IMR-90 (cell line): ENCODE data around the gene ATF7IP2. TPM values are rescaled to one million over a fixed set of nuclear protein-coding genes. Genes with fewer than 3 reads are reported as not detected.

Experiments used
- ATAC-seq: fragments of 200-7000 bp; cut with Tn5 transposase; 2 replicates; pipeline ENCODE4 v1.9.1; 2020; ENCODE audit warnings: low read depth, mild to moderate bottlenecking, moderate library complexity
- BruUV-seq: library from RNA; stranded (reverse); fragments of 400-500 nt; replicated peaks from 2 replicates; lab custom pipeline; 2021; lab: Mats Ljungman, UMichigan
- CTCF ChIA-PET: fragments of 300-600 bp; formaldehyde crosslinking; extraction: SDS; loops from one replicate; lab custom pipeline; 2021; ENCODE audit warnings: antibody characterized with exemption; lab: Yijun Ruan, JAX
- POLR2A ChIA-PET: fragments of 300-600 bp; sonication (Branson Sonifier 250); formaldehyde crosslinking; loops from one replicate; lab custom pipeline; 2022; ENCODE audit warnings: antibody characterized with exemption; ENCODE audit not compliant: unreplicated experiment; lab: Charles Lee
- DNase-seq: peaks from one replicate; pipeline ENCODE4 v3.0.0; 2013
- H2AFZ ChIP-seq: replicated peaks from 2 replicates; pipeline ENCODE3; 2013; ENCODE audit warnings: low read length, mild to moderate bottlenecking; ENCODE audit not compliant: poor library complexity
- H2AK5ac ChIP-seq: 2 replicates; pipeline ENCODE4 v1.6.1; 2013; ENCODE audit warnings: low read depth, low read length, inconsistent platforms
- H2AK9ac ChIP-seq: replicated peaks from 2 replicates; pipeline ENCODE3; 2013; ENCODE audit warnings: mild to moderate bottlenecking, low read depth, low read length, moderate library complexity; ENCODE audit not compliant: poor library complexity
- H2BK120ac ChIP-seq: 2 replicates; pipeline ENCODE4 v1.6.1; 2013; ENCODE audit warnings: low read depth, low read length, inconsistent platforms
- H2BK15ac ChIP-seq: 3 replicates; pipeline ENCODE4 v1.6.1; 2013; ENCODE audit warnings: low read depth, low read length, inconsistent platforms
- H2BK20ac ChIP-seq: 2 replicates; pipeline ENCODE4 v1.6.1; 2013; ENCODE audit warnings: low read depth, mild to moderate bottlenecking, inconsistent platforms, low read length, moderate library complexity
- H2BK5ac ChIP-seq: 2 replicates; pipeline ENCODE4 v1.6.1; 2013; ENCODE audit warnings: mild to moderate bottlenecking, low read depth, low read length, inconsistent platforms; ENCODE audit not compliant: poor library complexity, severe bottlenecking
- H3K14ac ChIP-seq: replicated peaks from 2 replicates; pipeline ENCODE4 v1.6.1; 2013; ENCODE audit warnings: low read depth, low read length, inconsistent platforms
- H3K18ac ChIP-seq: 2 replicates; pipeline ENCODE4 v1.6.1; 2013; ENCODE audit warnings: low read depth, low read length, control low read depth
- H3K23ac ChIP-seq: 2 replicates; pipeline ENCODE4 v1.6.1; 2013; ENCODE audit warnings: low read depth, low read length, inconsistent platforms
- H3K27ac ChIP-seq: 2 replicates; pipeline ENCODE4 v1.5.1; 2013; ENCODE audit warnings: mild to moderate bottlenecking, control low read depth, low read length; ENCODE audit not compliant: insufficient read depth
- H3K27me3 ChIP-seq: 2 replicates; pipeline ENCODE4 v1.6.1; 2013; ENCODE audit warnings: low read length; ENCODE audit not compliant: control insufficient read depth, insufficient read depth
- H3K36me3 ChIP-seq: 2 replicates; pipeline ENCODE4 v1.6.1; 2013; ENCODE audit warnings: low read length, mixed read lengths; ENCODE audit not compliant: control insufficient read depth, insufficient read depth
- H3K4ac ChIP-seq: 2 replicates; pipeline ENCODE4 v1.6.1; 2013; ENCODE audit warnings: low read depth, low read length, inconsistent platforms
- H3K4me1 ChIP-seq: 2 replicates; pipeline ENCODE4 v1.6.1; 2013; ENCODE audit warnings: low read length, mixed read lengths; ENCODE audit not compliant: control insufficient read depth, insufficient read depth
- H3K4me2 ChIP-seq: 2 replicates; pipeline ENCODE4 v1.6.1; 2013; ENCODE audit warnings: low read depth, mild to moderate bottlenecking, control low read depth, low read length, moderate library complexity
- H3K4me3 ChIP-seq: 2 replicates; pipeline ENCODE4 v1.5.1; 2013; ENCODE audit warnings: low read depth, mild to moderate bottlenecking, control low read depth, low read length, moderate library complexity; ENCODE audit not compliant: insufficient read depth
- H3K56ac ChIP-seq: 2 replicates; pipeline ENCODE4 v1.6.1; 2013; ENCODE audit warnings: low read length, inconsistent platforms; ENCODE audit not compliant: insufficient read depth; ENCODE audit errors: extremely low read depth
- H3K79me1 ChIP-seq, 2 experiments: 2 replicates each; pipeline ENCODE4 v1.6.1; 2013; ENCODE audit warnings: low read length in 2 of 2, inconsistent platforms in 1 of 2, low read depth in 1 of 2
- H3K9ac ChIP-seq: 2 replicates; pipeline ENCODE4 v1.6.1; 2013; ENCODE audit warnings: low read depth, low read length, control low read depth
- H3K9me1 ChIP-seq: 2 replicates; pipeline ENCODE4 v1.6.1; 2013; ENCODE audit warnings: low read length, inconsistent platforms; ENCODE audit not compliant: insufficient read depth
- H3K9me3 ChIP-seq: 2 replicates; pipeline ENCODE4 v1.6.1; 2013; ENCODE audit warnings: low read length; ENCODE audit not compliant: control insufficient read depth, insufficient read depth
- H4K20me1 ChIP-seq: 2 replicates; pipeline ENCODE4 v1.6.1; 2013; ENCODE audit warnings: low read length, inconsistent platforms; ENCODE audit not compliant: insufficient read depth
- H4K5ac ChIP-seq: 2 replicates; pipeline ENCODE4 v1.6.1; 2013; ENCODE audit warnings: mild to moderate bottlenecking, low read depth, low read length, control low read depth
- H4K8ac ChIP-seq, 2 experiments: 2 replicates each; pipeline ENCODE4 v1.6.1; 2013; ENCODE audit warnings: low read depth in 2 of 2, low read length in 2 of 2, control low read depth in 1 of 2, inconsistent platforms in 1 of 2
- H4K91ac ChIP-seq: 2 replicates; pipeline ENCODE4 v1.6.1; 2013; ENCODE audit warnings: low read depth, low read length, inconsistent platforms; ENCODE audit not compliant: insufficient read depth
- BHLHE40 ChIP-seq: fragments of 150-350 bp; IDR thresholded peaks from 2 replicates; pipeline ENCODE4 v1.6.1; 2016; ENCODE audit warnings: mild to moderate bottlenecking, low read depth, low read length
- CEBPB ChIP-seq: IDR thresholded peaks from 2 replicates; pipeline ENCODE4 v1.6.1; 2012; ENCODE audit warnings: low read depth, low read length, improper control_type of control experiment
- CHD1 ChIP-seq: IDR thresholded peaks from 2 replicates; pipeline ENCODE4 v1.6.1; 2012; ENCODE audit warnings: low read depth, low read length, improper control_type of control experiment
- MAFK ChIP-seq: IDR thresholded peaks from 2 replicates; pipeline ENCODE4 v1.6.1; 2012; ENCODE audit warnings: low read depth, low read length, improper control_type of control experiment
- MAZ ChIP-seq: IDR thresholded peaks from 2 replicates; pipeline ENCODE4 v1.6.1; 2012; ENCODE audit warnings: low read depth, mild to moderate bottlenecking, low read length, improper control_type of control experiment, moderate library complexity, borderline replicate concordance
- NFE2L2 ChIP-seq: fragments of 150-350 bp; IDR thresholded peaks from 2 replicates; pipeline ENCODE4 v1.6.1; 2016; ENCODE audit warnings: low read depth, mild to moderate bottlenecking, low read length
- RCOR1 ChIP-seq: IDR thresholded peaks from 2 replicates; pipeline ENCODE4 v1.6.1; 2012; ENCODE audit warnings: mild to moderate bottlenecking, low read length, improper control_type of control experiment; ENCODE audit not compliant: insufficient replicate concordance
- RFX5 ChIP-seq: IDR thresholded peaks from 2 replicates; pipeline ENCODE4 v1.8.0; 2012; ENCODE audit warnings: low read depth, mild to moderate bottlenecking, low read length, moderate library complexity
- SMC3 ChIP-seq: fragments of 150-350 bp; IDR thresholded peaks from 2 replicates; pipeline ENCODE4 v1.6.1; 2016; ENCODE audit warnings: low read depth, mild to moderate bottlenecking, antibody characterized with exemption, low read length, moderate library complexity
- WGBS, 2 experiments: methylation state at CpG; one replicate each; pipeline versions ENCODE4 v1.1.5 to v1.1.7; 2013; ENCODE audit warnings: missing lambda C conversion rate in 2 of 2; ENCODE audit not compliant: insufficient read length in 1 of 2; ENCODE audit errors: extremely low coverage in 2 of 2; 5-methylcytosine and 5-hydroxymethylcytosine counted together
- dilution Hi-C: fragments of 300-500 bp; cut with HindIII; formaldehyde crosslinking; loops from one replicate; pipeline ENCODE4 v1.14.3; 2018; ENCODE audit warnings: low sequenced_read_pairs; ENCODE audit not compliant: unreplicated experiment
- in situ Hi-C: fragments of 300-500 bp; cut with MboI; formaldehyde crosslinking; loops from 3 replicates; pipeline ENCODE4 v1.14.3; 2019; ENCODE audit warnings: low sequenced_read_pairs, inconsistent platforms, mixed read lengths
- intact Hi-C: fragments of 100-400 bp; cut with micrococcal nuclease; formaldehyde crosslinking; loops from 2 replicates; pipeline ENCODE4 v1.10.0; 2022
- polyA plus RNA-seq, 3 experiments: library from polyadenylated mRNA; depleted of rRNA; stranded (reverse); fragments of >200 nt; gene quantifications; 2 replicates each; pipeline ENCODE4 v1.2.3, GENCODE V29; 2012; ENCODE audit warnings: low replicate concordance in 1 of 3
- total RNA-seq: library from RNA; depleted of rRNA; stranded (reverse); fragments of >200 nt; gene quantifications from 2 replicates; pipeline ENCODE4 v1.2.3, GENCODE V29; 2012
- TF ChIP-seq, protein P1 (sequence below): conservative IDR thresholded peaks from 2 replicates; pipeline ENCODE4 v1.5.1; 2012; ENCODE audit warnings: mild to moderate bottlenecking, low read depth, low read length, improper control_type of control experiment

Gene ATF7IP2
- total and polyA plus RNA-seq, 2 of the 4 experiments (the other 2 are of a cell fraction): 2.7 to 3.6 TPM

GRCh38 chr16:10520869-10521578 lies 135.2 kb downstream of the ATF7IP2 start:
- Histone ChIP-seq H3K23ac (no peak overlapping the region), H2BK120ac (no peak overlapping the region), H2BK20ac (no peak overlapping the region), H3K18ac (no peak overlapping the region), H4K20me1 (no peaks in the 10 kb centered on the region), H3K4ac (no peak overlapping the region), H4K8ac (no peak overlapping the region), H3K27me3 (no peaks in the 10 kb centered on the region), H2AFZ (no peak overlapping the region), H3K56ac (no peak overlapping the region), H3K9me1 (no peaks in the 10 kb centered on the region), H3K36me3 (no peaks in the 10 kb centered on the region), H3K4me1 (no peaks in the 10 kb centered on the region), H2BK15ac (no peak overlapping the region), H3K4me3 (no peak overlapping the region), H4K5ac (no peak overlapping the region), H2AK9ac (no peak overlapping the region), H3K4me2 (no peak overlapping the region), H2BK5ac (no peak overlapping the region), H3K9ac (no peak overlapping the region), H3K79me1 (no peaks in the 10 kb centered on the region), H2AK5ac (no peak overlapping the region), H3K9me3 (no peaks in the 10 kb centered on the region), H4K91ac (no peak overlapping the region), H3K14ac (no peak overlapping the region), H3K27ac (no peak overlapping the region)
- DNase-seq (no peak), ATAC-seq (no peak)
- ChIA-PET POLR2A (no interaction called here), CTCF (interaction anchor here (0.6 to 1.7 kb wide), 7 partner anchors 8 to 216 kb away, joined by 3 to 13 read pairs (median 3); no protein-coding TSS in a partner anchor)
- no peak for TF ChIP-seq NFE2L2
- no peak for TF ChIP-seq CHD1
- TF ChIP-seq, protein P1, sequence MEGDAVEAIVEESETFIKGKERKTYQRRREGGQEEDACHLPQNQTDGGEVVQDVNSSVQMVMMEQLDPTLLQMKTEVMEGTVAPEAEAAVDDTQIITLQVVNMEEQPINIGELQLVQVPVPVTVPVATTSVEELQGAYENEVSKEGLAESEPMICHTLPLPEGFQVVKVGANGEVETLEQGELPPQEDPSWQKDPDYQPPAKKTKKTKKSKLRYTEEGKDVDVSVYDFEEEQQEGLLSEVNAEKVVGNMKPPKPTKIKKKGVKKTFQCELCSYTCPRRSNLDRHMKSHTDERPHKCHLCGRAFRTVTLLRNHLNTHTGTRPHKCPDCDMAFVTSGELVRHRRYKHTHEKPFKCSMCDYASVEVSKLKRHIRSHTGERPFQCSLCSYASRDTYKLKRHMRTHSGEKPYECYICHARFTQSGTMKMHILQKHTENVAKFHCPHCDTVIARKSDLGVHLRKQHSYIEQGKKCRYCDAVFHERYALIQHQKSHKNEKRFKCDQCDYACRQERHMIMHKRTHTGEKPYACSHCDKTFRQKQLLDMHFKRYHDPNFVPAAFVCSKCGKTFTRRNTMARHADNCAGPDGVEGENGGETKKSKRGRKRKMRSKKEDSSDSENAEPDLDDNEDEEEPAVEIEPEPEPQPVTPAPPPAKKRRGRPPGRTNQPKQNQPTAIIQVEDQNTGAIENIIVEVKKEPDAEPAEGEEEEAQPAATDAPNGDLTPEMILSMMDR: no peak
- no peak for TF ChIP-seq MAFK
- no peak for TF ChIP-seq BHLHE40
- TF ChIP-seq CEBPB: no peak
- TF ChIP-seq SMC3: no peak
- no peak for TF ChIP-seq RFX5
- no peak for TF ChIP-seq MAZ
- no peak for TF ChIP-seq RCOR1
- no TSS peak for BruUV-seq
- 86% methylated on average over 1 of the region's 7 CpGs; no CpG with 5 or more reads in 1 of the 2 experiments for WGBS, 2 experiments
- dilution Hi-C loops: no loop called here
- in situ Hi-C loops: loop anchor here (10.0 to 25.0 kb wide), 2 partner anchors 394 to 1509 kb away; no protein-coding TSS in a partner anchor
- intact Hi-C loops: loop anchor here (1.0 kb wide), 2 partner anchors 216 to 397 kb away; no protein-coding TSS in a partner anchor
